Measurements from ENCODE around the gene SLX9.

- TF ChIP-seq, protein P1, sequence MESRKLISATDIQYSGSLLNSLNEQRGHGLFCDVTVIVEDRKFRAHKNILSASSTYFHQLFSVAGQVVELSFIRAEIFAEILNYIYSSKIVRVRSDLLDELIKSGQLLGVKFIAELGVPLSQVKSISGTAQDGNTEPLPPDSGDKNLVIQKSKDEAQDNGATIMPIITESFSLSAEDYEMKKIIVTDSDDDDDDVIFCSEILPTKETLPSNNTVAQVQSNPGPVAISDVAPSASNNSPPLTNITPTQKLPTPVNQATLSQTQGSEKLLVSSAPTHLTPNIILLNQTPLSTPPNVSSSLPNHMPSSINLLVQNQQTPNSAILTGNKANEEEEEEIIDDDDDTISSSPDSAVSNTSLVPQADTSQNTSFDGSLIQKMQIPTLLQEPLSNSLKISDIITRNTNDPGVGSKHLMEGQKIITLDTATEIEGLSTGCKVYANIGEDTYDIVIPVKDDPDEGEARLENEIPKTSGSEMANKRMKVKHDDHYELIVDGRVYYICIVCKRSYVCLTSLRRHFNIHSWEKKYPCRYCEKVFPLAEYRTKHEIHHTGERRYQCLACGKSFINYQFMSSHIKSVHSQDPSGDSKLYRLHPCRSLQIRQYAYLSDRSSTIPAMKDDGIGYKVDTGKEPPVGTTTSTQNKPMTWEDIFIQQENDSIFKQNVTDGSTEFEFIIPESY (IDR thresholded peaks at IDR 0.05; ENCODE audit: borderline replicate concordance, low read depth) = no peak
- TF ChIP-seq, protein P2, sequence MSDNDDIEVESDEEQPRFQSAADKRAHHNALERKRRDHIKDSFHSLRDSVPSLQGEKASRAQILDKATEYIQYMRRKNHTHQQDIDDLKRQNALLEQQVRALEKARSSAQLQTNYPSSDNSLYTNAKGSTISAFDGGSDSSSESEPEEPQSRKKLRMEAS (IDR thresholded peaks at IDR 0.05; ENCODE audit: low read depth) = no peak
- TF ChIP-seq MXI1 (IDR thresholded peaks at IDR 0.05; ENCODE audit: low read depth, low read length) = no peak
- TF ChIP-seq, protein P3, sequence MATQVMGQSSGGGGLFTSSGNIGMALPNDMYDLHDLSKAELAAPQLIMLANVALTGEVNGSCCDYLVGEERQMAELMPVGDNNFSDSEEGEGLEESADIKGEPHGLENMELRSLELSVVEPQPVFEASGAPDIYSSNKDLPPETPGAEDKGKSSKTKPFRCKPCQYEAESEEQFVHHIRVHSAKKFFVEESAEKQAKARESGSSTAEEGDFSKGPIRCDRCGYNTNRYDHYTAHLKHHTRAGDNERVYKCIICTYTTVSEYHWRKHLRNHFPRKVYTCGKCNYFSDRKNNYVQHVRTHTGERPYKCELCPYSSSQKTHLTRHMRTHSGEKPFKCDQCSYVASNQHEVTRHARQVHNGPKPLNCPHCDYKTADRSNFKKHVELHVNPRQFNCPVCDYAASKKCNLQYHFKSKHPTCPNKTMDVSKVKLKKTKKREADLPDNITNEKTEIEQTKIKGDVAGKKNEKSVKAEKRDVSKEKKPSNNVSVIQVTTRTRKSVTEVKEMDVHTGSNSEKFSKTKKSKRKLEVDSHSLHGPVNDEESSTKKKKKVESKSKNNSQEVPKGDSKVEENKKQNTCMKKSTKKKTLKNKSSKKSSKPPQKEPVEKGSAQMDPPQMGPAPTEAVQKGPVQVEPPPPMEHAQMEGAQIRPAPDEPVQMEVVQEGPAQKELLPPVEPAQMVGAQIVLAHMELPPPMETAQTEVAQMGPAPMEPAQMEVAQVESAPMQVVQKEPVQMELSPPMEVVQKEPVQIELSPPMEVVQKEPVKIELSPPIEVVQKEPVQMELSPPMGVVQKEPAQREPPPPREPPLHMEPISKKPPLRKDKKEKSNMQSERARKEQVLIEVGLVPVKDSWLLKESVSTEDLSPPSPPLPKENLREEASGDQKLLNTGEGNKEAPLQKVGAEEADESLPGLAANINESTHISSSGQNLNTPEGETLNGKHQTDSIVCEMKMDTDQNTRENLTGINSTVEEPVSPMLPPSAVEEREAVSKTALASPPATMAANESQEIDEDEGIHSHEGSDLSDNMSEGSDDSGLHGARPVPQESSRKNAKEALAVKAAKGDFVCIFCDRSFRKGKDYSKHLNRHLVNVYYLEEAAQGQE (IDR thresholded peaks at IDR 0.05; ENCODE audit: low read depth, low read length) = no peak
- no peak for TF ChIP-seq GABPA (IDR thresholded peaks at IDR 0.05; ENCODE audit: low read depth)
- TF ChIP-seq, protein P4, sequence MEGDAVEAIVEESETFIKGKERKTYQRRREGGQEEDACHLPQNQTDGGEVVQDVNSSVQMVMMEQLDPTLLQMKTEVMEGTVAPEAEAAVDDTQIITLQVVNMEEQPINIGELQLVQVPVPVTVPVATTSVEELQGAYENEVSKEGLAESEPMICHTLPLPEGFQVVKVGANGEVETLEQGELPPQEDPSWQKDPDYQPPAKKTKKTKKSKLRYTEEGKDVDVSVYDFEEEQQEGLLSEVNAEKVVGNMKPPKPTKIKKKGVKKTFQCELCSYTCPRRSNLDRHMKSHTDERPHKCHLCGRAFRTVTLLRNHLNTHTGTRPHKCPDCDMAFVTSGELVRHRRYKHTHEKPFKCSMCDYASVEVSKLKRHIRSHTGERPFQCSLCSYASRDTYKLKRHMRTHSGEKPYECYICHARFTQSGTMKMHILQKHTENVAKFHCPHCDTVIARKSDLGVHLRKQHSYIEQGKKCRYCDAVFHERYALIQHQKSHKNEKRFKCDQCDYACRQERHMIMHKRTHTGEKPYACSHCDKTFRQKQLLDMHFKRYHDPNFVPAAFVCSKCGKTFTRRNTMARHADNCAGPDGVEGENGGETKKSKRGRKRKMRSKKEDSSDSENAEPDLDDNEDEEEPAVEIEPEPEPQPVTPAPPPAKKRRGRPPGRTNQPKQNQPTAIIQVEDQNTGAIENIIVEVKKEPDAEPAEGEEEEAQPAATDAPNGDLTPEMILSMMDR (IDR thresholded peaks at IDR 0.05) = no peak
Measured at GRCh38 chr21:44983421-44984206, 43.8 kb downstream of the SLX9 start.

Data from SK-N-SH (cell line).